Fibroblast of skin of right biceps (primary cell): ENCODE data around the gene DRG1.
"Not testable (repeated sequence)": the region's sequence is repeated elsewhere in the genome, so short reads cannot be mapped to it uniquely, and the experiment has no call there.

ENCODE experiments used
- DNase-seq: peaks from one replicate; pipeline ENCODE4 v3.0.0-alpha.2; 2013

The DRG1 gene, protein sequence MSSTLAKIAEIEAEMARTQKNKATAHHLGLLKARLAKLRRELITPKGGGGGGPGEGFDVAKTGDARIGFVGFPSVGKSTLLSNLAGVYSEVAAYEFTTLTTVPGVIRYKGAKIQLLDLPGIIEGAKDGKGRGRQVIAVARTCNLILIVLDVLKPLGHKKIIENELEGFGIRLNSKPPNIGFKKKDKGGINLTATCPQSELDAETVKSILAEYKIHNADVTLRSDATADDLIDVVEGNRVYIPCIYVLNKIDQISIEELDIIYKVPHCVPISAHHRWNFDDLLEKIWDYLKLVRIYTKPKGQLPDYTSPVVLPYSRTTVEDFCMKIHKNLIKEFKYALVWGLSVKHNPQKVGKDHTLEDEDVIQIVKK

GRCh38 chr22:31399211-31400022, at the start of gene DRG1:
DRG1 (plus strand) TSS chr22:31399604; CDS start chr22:31399684, 80 bp downstream.
- DNase-seq: peak; percentile 96

DNA sequence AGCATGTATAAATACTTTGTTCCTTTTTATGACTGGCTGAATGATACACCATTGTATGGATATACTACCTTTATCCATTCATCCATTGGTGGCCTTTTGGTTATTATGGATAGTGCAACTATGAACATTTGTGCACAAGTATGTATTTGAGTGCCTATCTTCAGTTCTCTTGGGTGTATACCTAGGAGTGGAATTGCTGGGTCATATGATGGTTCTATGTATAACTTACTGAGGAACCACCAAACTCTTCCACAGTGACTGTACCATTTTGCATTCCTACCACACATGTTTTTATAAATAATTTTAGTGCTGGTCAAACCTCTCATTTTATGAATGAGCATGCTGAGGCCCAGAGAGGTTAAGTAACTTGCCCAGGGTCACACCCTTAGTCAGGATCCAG, 49.4 kb upstream of the DRG1 start:
- no peak for DNase-seq

GRCh38 chr22:31350410-31350863, 49.0 kb upstream of the DRG1 start:
- DNase-seq: peak; percentile 26

- no peak for DNase-seq
Measured at GRCh38 chr22:31354515-31354914, 44.9 kb upstream of the DRG1 start.

- DNase-seq: no peak
Measured at GRCh38 chr22:31360029-31360428, 39.4 kb upstream of the DRG1 start.

GRCh38 chr22:31361743-31362142, 37.7 kb upstream of the DRG1 start:
- DNase-seq: no peak

DNA sequence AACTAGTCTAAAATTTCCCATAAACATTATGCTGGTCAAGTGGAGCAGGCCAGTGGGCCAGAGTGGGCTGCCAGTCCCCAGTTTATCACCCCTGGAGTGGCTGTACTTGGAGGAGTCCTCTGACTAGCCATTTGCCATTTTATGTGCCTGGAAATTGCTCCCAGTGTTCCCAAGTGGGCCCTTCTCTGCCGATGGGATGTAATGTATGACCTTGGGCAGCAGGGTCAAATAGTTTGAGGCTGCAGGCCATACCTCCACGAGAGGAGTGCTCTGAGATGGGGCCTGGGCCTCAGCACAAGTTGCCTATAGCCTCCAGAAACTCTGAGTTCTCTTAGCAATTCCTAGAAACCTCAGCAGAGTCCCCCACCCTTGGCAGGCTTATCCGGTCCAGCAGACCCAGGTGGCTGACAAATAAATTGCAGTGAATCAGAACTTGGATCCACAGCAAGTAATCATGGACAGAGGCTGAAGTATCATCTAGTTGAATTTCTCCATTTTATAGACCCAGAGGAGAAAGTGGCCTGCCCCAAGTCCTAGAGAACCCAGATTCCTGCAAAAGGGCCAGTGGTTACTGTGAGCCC, 35.4 kb upstream of the DRG1 start:
- DNase-seq: no peak

DNA sequence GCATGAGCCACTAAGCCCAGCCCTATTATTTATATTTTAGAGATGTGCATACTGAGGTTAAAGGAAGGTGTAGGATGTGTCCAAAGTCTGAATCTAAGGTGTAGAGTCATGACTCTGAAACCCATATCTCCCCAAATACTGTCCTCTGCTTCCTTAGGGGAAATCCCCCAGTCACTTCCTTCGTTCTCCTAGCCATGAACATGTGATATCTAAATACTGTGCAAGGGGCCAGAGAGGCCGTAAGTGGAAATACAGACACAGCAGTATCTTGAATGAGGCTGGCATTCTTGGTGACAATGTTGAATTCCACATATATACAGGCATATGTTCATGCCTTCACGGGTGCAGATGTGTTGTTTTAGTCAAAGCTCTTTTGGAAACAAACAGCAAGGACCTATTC, 32.0 kb upstream of the DRG1 start:
- DNase-seq: no peak

GRCh38 chr22:31377612-31378011, 21.8 kb upstream of the DRG1 start:
- DNase-seq: no peak

DNA sequence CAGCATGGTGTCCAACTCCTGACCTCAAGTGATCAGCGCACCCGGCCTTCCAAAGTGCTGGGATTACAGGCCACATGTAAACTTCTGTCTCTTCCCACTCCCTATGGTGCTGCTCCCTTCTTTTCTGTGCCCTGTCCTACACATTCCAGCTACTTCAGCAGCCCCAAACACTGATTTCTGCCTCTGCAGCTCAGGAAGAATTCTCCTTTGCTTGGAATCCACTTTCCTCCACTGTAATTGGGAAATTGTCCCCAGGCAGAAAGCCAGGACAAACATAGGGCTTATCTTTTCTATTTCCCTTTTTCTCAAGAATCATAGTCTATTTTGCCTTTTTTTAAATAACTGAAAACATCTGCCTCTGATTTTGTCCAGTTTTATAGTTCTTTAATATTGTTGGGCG, 21.3 kb upstream of the DRG1 start:
- DNase-seq: peak; percentile 26

DNA sequence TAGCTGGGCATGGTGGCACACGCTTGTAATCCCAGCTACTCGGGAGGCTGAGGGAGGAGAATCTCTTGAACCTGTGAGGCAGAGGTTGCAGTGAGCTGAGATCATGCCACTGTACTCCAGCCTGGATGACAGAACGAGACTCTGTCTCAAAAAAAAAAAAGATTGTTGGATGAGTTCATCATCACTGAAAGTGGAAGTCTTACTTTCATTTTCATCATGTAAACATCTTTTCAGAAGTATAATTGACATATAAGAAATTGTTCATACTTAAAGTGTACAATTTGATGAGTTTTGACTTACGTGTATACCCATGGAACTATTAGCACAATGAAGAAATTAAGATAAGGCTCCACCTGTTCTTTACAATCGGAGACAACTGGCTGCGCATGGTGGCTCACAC, 20.8 kb upstream of the DRG1 start:
- not testable (repeated sequence) for DNase-seq

DNA sequence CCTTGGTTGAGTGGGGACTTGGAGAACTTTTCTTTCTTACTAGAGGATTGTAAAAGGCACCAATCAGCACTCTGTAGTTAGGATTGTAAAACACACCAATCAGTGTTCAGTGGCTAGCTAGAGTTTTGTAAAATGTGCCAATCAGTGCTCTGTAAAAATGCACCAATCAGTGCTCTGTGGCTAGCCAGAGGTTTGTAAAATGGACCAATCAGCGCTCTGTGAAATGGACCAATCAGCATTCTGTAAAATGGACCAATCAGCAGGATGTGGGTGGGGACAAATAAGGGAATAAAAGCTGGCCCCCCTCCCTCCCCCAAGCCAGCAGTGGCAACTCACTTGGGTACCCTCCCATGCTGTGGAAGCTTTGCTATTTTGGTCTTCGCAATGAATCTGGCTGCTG, 5.5 kb upstream of the DRG1 start:
- DNase-seq: peak; percentile 10

DNA sequence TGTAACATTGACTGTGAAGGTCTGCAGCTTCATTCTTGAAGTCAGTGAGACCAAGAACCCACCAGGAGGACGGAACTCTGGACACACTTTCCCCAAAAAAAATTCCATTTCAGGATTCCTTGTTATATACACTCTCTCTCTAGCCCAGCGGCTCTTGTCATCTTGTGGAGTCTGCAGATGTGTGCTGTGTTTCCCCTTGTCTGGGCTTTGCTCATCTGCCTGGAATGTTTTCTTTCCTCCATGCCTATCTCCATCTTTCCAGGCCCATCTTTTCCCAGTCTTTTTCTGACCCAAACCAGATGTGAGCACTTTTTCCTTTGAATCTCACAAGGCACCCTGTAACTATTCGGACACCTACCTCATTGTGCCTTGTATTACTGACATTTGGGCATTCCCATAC, 5.1 kb upstream of the DRG1 start:
- peak; percentile 63 for DNase-seq

DNA sequence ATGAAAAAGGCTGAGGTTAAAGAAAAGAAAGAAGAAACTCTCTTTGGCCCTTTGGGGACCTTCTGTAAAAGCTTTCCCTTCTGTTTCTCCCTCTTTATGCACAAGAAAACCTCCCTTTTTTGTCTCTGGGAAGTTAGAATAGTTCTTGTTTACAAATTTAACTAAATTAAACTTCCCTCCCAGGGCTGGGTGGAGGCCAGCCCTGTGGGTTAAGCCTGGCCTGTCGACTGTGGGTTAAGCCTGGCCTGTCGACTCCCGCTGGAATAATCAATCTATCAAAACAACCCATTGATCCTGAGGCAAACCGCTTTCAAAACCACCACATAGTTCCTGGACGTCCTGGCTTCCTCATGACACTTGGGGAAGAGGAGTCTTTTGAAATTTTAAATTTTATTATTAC, 1.2 kb upstream of the DRG1 start:
- peak; percentile 10 for DNase-seq

DNA sequence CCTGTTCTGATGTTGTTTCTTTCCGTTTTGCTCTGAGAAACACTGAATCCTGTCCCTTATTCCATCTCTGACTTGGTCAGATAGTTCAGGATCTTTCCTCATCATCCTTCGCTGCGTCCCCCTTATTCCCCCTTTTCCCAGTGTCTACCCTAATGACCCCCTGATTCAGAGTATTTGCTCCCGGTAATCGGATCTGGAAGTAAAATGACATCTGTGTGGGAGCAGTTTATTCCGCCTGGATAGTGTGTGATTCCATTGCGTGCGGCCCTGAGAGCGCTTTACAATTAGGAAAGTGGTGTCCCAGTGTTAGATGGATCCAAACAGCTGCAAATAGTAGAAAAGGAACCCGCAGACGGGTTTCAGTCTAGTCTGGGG, 606 bp downstream of the DRG1 start:
- DNase-seq: peak; percentile 19

DNA sequence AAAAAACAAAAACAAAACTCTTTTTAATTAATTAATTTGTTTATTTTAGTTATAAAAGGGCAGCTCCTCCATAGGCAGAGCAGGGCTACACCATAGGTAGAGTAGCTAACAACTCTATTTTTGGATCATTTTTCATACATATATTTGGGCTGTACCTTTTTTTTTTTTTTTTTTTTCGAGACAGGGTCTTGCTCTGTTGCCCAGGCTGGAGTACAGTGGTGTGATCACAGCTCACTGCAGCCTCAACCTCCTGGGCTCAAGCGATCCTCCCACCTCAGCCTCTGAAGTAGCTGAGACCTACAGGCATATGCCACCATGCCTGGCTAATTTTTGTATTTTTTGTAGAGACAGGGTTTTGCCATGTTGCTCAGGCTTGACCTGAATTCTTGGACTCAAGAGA, 2.9 kb downstream of the DRG1 start:
- DNase-seq: not testable (repeated sequence)

DNA sequence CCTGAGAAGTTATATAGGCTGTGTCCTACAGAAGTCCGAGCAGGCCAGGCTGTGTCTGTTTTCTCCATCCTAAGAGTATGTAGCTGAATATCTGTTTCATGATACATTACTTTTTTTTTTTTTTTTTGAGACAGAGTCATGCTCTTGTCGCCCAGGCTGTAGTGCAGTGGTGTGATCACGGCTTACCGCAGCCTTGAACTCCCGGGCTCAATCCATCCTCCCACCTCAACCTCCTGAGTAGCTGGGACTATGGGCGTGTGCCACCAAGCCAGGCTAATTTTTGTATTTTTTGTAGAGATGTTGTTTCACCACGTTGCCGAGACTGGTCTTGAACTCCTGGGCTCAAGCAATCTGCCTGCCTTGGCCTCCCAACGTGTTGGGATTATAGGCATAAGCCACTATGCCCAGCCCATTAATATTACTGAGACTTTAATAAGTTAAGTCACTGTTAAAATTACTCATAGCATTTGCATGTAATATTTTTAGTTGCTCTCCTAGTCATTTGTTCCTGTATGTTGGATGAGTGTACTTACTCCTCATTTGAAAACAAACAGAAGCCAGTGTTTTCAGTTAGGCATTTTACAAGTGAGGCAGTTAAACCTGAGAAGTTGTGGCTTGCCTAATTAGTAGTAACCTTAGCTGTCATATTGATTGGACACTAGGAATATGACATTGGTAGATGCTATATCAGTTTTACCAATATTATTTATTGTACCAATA, 26.1 kb downstream of the DRG1 start:
- no peak for DNase-seq

GRCh38 chr22:31431950-31432349, 32.5 kb downstream of the DRG1 start:
- DNase-seq: no peak

- no peak for DNase-seq
Measured at GRCh38 chr22:31436132-31436531, 36.7 kb downstream of the DRG1 start.

DNA sequence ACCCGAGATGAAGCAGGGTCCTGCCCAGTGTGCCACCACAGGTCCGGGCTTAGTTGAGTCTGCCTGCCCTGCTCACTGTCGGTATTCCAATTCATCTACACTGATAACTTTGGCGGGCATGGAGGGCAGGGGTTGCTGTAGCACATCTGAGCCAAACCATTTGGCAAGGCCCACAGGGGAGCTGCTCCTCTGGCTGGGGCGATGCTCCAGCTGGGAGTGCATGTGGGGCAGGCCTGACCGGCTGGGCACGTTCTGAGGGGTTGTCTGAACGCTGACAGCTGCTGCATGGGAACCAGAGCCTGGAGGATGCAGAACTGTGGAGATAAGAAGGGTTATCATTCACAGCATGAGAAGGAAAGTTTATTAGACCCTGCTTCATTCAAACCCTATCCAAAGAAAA, 40.4 kb downstream of the DRG1 start:
- no peak for DNase-seq

- DNase-seq: no peak
Measured at GRCh38 chr22:31440681-31441080, 41.3 kb downstream of the DRG1 start.

DNA sequence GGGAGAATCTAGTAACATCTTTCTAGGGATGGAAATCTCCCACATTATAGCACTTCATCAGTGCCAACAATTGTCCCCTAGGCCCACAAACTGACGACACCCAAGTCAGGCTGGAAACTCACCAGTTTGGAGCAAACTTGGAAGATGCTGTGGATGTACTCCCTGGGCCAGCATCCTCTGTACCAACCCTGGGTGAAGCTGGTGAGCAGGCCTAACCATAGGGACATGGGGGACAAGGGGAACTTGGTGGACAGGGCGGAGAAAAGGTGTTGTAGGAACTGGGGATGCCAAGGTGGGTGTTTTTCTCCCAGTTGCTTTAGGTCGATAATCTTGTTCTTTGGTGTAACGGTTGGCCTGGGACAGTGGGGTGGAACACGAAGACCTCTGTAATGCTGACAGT, 42.2 kb downstream of the DRG1 start:
- no peak for DNase-seq
